GM12878 (cell line): ENCODE measurements around the gene SCG2. TPM values are rescaled to one million over a fixed set of nuclear protein-coding genes. Genes with fewer than 3 reads are reported as not detected.

ENCODE experiments used
- ATAC-seq: fragments of 200-7000 bp; cut with Tn5 transposase; 3 replicates; pipeline ENCODE4 v1.9.1; 2020; ENCODE audit warnings: mild to moderate bottlenecking, moderate library complexity
- BruUV-seq: library from RNA; stranded (reverse); fragments of 400-500 nt; replicated peaks from 2 replicates; lab custom pipeline; 2021; lab: Mats Ljungman, UMichigan
- CTCF ChIA-PET: fragments of 300-600 bp; sonication (Branson Sonifier 250); formaldehyde crosslinking; extraction: SDS; loops from one replicate; lab custom pipeline; 2021; ENCODE audit warnings: inconsistent platforms; lab: Yijun Ruan, JAX
- POLR2A ChIA-PET: fragments of 350-600 bp; formaldehyde crosslinking; extraction: SDS; loops from one replicate; lab custom pipeline; 2021; ENCODE audit warnings: inconsistent platforms; lab: Charles Lee
- RAD21 ChIA-PET: fragments of 300-600 bp; sonication (Branson Sonifier 250); formaldehyde crosslinking; loops from one replicate; lab custom pipeline; 2023; ENCODE audit warnings: antibody characterized with exemption; ENCODE audit not compliant: unreplicated experiment; lab: Charles Lee
- SMC1A ChIA-PET: fragments of 300-600 bp; sonication (Branson Sonifier 250); formaldehyde crosslinking; loops from one replicate; lab custom pipeline; 2023; ENCODE audit not compliant: unreplicated experiment, uncharacterized antibody; lab: Charles Lee
- DNase-seq: peaks from one replicate; pipeline ENCODE4 v3.0.0-alpha.2; 2011; ENCODE audit warnings: low read depth, low spot score
- FAIRE-seq: peaks from 3 replicates; lab custom pipeline; 2011; peaks lifted over from hg19 to GRCh38; lab: Jason Lieb, UNC
- H2AFZ ChIP-seq: 2 replicates; pipeline ENCODE4 v1.6.0; 2011; ENCODE audit warnings: low read depth, low read length, control low read depth; ENCODE audit not compliant: control insufficient read depth
- H3K27ac ChIP-seq: 2 replicates; pipeline ENCODE4 v1.5.1; 2011; ENCODE audit warnings: control low read depth; ENCODE audit not compliant: control insufficient read depth, insufficient read depth
- H3K27me3 ChIP-seq, 2 experiments: replicated peaks in 1 of 2; 2 replicates each; pipeline versions ENCODE4 v1.6.0 to v1.6.1; 2011; ENCODE audit warnings: low read length in 1 of 2; ENCODE audit not compliant: control insufficient read depth in 2 of 2, insufficient read depth in 2 of 2
- H3K36me3 ChIP-seq, 2 experiments: 2 replicates each; pipeline ENCODE4 v1.5.1; 2011; ENCODE audit warnings: low read length in 1 of 2; ENCODE audit not compliant: control insufficient read depth in 2 of 2, insufficient read depth in 2 of 2
- H3K4me1 ChIP-seq: 2 replicates; pipeline ENCODE4 v1.6.1; 2011; ENCODE audit warnings: mild to moderate bottlenecking, low read length, moderate library complexity, mixed read lengths; ENCODE audit not compliant: control insufficient read depth, insufficient read depth
- H3K4me2 ChIP-seq: 2 replicates; pipeline ENCODE4 v1.6.0; 2011; ENCODE audit warnings: control low read depth; ENCODE audit not compliant: control insufficient read depth, insufficient read depth
- H3K4me3 ChIP-seq: fragments of 200-600 bp; sonication (generic); 2 replicates; pipeline ENCODE4 v1.5.1; 2016
- H3K79me2 ChIP-seq: 2 replicates; pipeline ENCODE4 v1.6.0; 2011; ENCODE audit warnings: low read length; ENCODE audit not compliant: control insufficient read depth, insufficient read depth
- H3K9ac ChIP-seq: 2 replicates; pipeline ENCODE4 v1.8.0; 2011; ENCODE audit warnings: low read length, control low read depth, mixed read lengths; ENCODE audit not compliant: control insufficient read depth, insufficient read depth
- H3K9me3 ChIP-seq: replicated peaks from 3 replicates; pipeline ENCODE4 v1.5.1; 2011; ENCODE audit warnings: mild to moderate bottlenecking, low read length; ENCODE audit not compliant: control insufficient read depth, insufficient read depth
- H4K20me1 ChIP-seq: 2 replicates; pipeline ENCODE4 v1.6.0; 2011; ENCODE audit not compliant: control insufficient read depth, insufficient read depth
- E2F8 ChIP-seq: fragments of 450-650 bp; IDR thresholded peaks from 2 replicates; pipeline ENCODE4 v1.6.1; 2018; ENCODE audit warnings: mild to moderate bottlenecking, low read depth, moderate library complexity; ENCODE audit not compliant: partially characterized antibody
- HSF1 ChIP-seq: fragments of 150-350 bp; IDR thresholded peaks from 2 replicates; pipeline ENCODE4 v1.6.1; 2014; ENCODE audit warnings: mild to moderate bottlenecking, low read depth, low read length
- NBN ChIP-seq: fragments of 450-650 bp; IDR thresholded peaks from 2 replicates; pipeline ENCODE4 v1.6.1; 2016
- NFXL1 ChIP-seq: fragments of 450-650 bp; IDR thresholded peaks from 2 replicates; pipeline ENCODE4 v1.6.1; 2017; ENCODE audit warnings: antibody characterized with exemption, mild to moderate bottlenecking, borderline replicate concordance
- POLR2A ChIP-seq: IDR thresholded peaks from 2 replicates; pipeline ENCODE4 v1.6.1; 2011; ENCODE audit warnings: low read depth, mild to moderate bottlenecking, low read length
- POLR2AphosphoS5 ChIP-seq: IDR thresholded peaks from 2 replicates; pipeline ENCODE4 v1.6.1; 2011; ENCODE audit warnings: mild to moderate bottlenecking, low read length, inconsistent platforms
- RAD51 ChIP-seq: fragments of 450-650 bp; IDR thresholded peaks from 2 replicates; pipeline ENCODE4 v1.6.1; 2016; ENCODE audit warnings: moderate library complexity, mild to moderate bottlenecking, inconsistent platforms
- RBBP5 ChIP-seq: fragments of 200-600 bp; sonication (generic); conservative IDR thresholded peaks from 2 replicates; pipeline ENCODE4 v1.6.1; 2016
- SIN3A ChIP-seq: IDR thresholded peaks from 2 replicates; pipeline ENCODE4 v1.6.1; 2012; ENCODE audit warnings: low read depth, low read length, improper control_type of control experiment
- SPI1 ChIP-seq: IDR thresholded peaks from 2 replicates; pipeline ENCODE4 v1.6.1; 2011; ENCODE audit warnings: low read depth, mild to moderate bottlenecking, low read length, moderate library complexity, borderline replicate concordance; ENCODE audit not compliant: insufficient read depth
- STAT1 ChIP-seq: fragments of 450-650 bp; conservative IDR thresholded peaks from 2 replicates; pipeline ENCODE4 v1.6.1; 2014; ENCODE audit warnings: antibody characterized with exemption, mild to moderate bottlenecking
- ZNF24 ChIP-seq: fragments of 450-650 bp; IDR thresholded peaks from 2 replicates; pipeline ENCODE4 v1.6.1; 2017; ENCODE audit warnings: antibody characterized with exemption, mild to moderate bottlenecking
- ZNF384 ChIP-seq: IDR thresholded peaks from 2 replicates; pipeline ENCODE4 v1.6.1; 2012; ENCODE audit warnings: low read depth, mild to moderate bottlenecking, low read length, improper control_type of control experiment, borderline replicate concordance
- WGBS: methylation state at CpG from one replicate; pipeline ENCODE4 v1.1.6; 2016; ENCODE audit warnings: low lambda C conversion rate; ENCODE audit not compliant: insufficient replicate concordance, insufficient coverage; ENCODE audit errors: missing lambda C conversion rate; 5-methylcytosine and 5-hydroxymethylcytosine counted together
- in situ Hi-C: fragments of 300-500 bp; cut with MboI; formaldehyde crosslinking; loops from 9 replicates; pipeline ENCODE4 v1.14.3; 2018; ENCODE audit warnings: mixed read lengths
- intact Hi-C: fragments of 100-400 bp; cut with micrococcal nuclease; formaldehyde crosslinking; loops from one replicate; pipeline ENCODE4 v1.14.2; 2022; ENCODE audit not compliant: unreplicated experiment
- polyA plus RNA-seq, 11 experiments: library from polyadenylated mRNA; depleted of rRNA in 4 of 11; unstranded in 6 of 11; stranded (reverse) in 5 of 11; fragments of >200 nt; fragmentation: Nextera tagmentation in 4 of 11; fragmentation: Illumina TruSeq in 1 of 11; extraction: Ambion mirVana in 4 of 11; extraction: Trizol in 1 of 11; gene quantifications; 1 replicate in 1 of 11; 2 replicates in 10 of 11; pipeline versions ENCODE4 v1.2.1 to v1.2.3, GENCODE V29; 2011 to 2016; ENCODE audit warnings: inconsistent platforms in 2 of 11, missing spikeins in 2 of 11, low read depth in 1 of 11
- total RNA-seq, 4 experiments: library from RNA; depleted of rRNA in 3 of 4; stranded (reverse); fragments of >200 nt in 3 of 4; fragmentation: Illumina TruSeq in 1 of 4; extraction: Trizol in 1 of 4; gene quantifications; 2 replicates each; pipeline versions ENCODE4 v1.2.1 to v1.2.3, GENCODE V29; 2013 to 2021
- TF ChIP-seq, protein P1 (sequence below): IDR thresholded peaks from 2 replicates; pipeline ENCODE4 v1.6.1; 2012; ENCODE audit warnings: low read depth, low read length, improper control_type of control experiment

SCG2 gene
- total and polyA plus RNA-seq, 10 of the 15 experiments (the other 5 are each of a cell fraction or from before 2014, with no cell fraction given): 0.05 TPM; not detected in 9

GRCh38 chr2:223599640-223600380 lies 2.4 kb downstream of the SCG2 start (continued):
- TF ChIP-seq SIN3A: no peak
- TF ChIP-seq, protein P1, sequence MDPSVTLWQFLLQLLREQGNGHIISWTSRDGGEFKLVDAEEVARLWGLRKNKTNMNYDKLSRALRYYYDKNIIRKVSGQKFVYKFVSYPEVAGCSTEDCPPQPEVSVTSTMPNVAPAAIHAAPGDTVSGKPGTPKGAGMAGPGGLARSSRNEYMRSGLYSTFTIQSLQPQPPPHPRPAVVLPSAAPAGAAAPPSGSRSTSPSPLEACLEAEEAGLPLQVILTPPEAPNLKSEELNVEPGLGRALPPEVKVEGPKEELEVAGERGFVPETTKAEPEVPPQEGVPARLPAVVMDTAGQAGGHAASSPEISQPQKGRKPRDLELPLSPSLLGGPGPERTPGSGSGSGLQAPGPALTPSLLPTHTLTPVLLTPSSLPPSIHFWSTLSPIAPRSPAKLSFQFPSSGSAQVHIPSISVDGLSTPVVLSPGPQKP: no peak
- TF ChIP-seq SPI1: no peak
- TF ChIP-seq NFXL1: no peak
- no peak for TF ChIP-seq NBN
- no peak for TF ChIP-seq POLR2A
- TF ChIP-seq RBBP5: no peak
- no peak for TF ChIP-seq ZNF384

- Histone ChIP-seq H3K27me3 (no peaks in the 10 kb centered on the region; a peak in 1 of 4 replicates), H3K27ac (no peak overlapping the region), H3K36me3 (no peaks in the 10 kb centered on the region), H3K9ac (no peak overlapping the region), H3K4me2 (no peak overlapping the region), H3K9me3 (no peaks in the 10 kb centered on the region), H4K20me1 (no peaks in the 10 kb centered on the region; the same call in 1 of the 2 replicates), H3K4me1 (no peaks in the 10 kb centered on the region), H3K79me2 (no peaks in the 10 kb centered on the region), H2AFZ (no peak overlapping the region), H3K4me3 (no peak overlapping the region)
- in situ Hi-C loops (no loop called here), intact Hi-C loops (no loop called here)
- RAD21 ChIA-PET: no interaction called here
- 20% methylated on average over 2 of the region's 2 CpGs for WGBS
- ATAC-seq (no peak), FAIRE-seq (no peak), DNase-seq (no peak)
- BruUV-seq: no TSS peak
- CTCF ChIA-PET: no interaction called here
- SMC1A ChIA-PET: interaction anchor here (1.6 kb wide), 1 partner anchor 12 kb away, joined by 4 read pairs; no protein-coding TSS in a partner anchor
- POLR2A ChIA-PET: no interaction called here
- TF ChIP-seq STAT1: no peak
- TF ChIP-seq POLR2AphosphoS5: no peak
- no peak for TF ChIP-seq RAD51
- TF ChIP-seq ZNF24: no peak
- TF ChIP-seq, protein P1: no peak
- no peak for TF ChIP-seq E2F8
- no peak for TF ChIP-seq HSF1
These were observed 3.0 kb downstream of the SCG2 start for GRCh38 chr2:223598994-223599639.
